ENCODE measurements around the gene ATF7IP2. TPM values are rescaled to one million over a fixed set of nuclear protein-coding genes. Genes with fewer than 3 reads are reported as not detected.

Gene ATF7IP2, protein sequence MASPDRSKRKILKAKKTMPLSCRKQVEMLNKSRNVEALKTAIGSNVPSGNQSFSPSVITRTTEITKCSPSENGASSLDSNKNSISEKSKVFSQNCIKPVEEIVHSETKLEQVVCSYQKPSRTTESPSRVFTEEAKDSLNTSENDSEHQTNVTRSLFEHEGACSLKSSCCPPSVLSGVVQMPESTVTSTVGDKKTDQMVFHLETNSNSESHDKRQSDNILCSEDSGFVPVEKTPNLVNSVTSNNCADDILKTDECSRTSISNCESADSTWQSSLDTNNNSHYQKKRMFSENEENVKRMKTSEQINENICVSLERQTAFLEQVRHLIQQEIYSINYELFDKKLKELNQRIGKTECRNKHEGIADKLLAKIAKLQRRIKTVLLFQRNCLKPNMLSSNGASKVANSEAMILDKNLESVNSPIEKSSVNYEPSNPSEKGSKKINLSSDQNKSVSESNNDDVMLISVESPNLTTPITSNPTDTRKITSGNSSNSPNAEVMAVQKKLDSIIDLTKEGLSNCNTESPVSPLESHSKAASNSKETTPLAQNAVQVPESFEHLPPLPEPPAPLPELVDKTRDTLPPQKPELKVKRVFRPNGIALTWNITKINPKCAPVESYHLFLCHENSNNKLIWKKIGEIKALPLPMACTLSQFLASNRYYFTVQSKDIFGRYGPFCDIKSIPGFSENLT
- total RNA-seq: 5.8 and 9.1 TPM in 2 replicates

DNA sequence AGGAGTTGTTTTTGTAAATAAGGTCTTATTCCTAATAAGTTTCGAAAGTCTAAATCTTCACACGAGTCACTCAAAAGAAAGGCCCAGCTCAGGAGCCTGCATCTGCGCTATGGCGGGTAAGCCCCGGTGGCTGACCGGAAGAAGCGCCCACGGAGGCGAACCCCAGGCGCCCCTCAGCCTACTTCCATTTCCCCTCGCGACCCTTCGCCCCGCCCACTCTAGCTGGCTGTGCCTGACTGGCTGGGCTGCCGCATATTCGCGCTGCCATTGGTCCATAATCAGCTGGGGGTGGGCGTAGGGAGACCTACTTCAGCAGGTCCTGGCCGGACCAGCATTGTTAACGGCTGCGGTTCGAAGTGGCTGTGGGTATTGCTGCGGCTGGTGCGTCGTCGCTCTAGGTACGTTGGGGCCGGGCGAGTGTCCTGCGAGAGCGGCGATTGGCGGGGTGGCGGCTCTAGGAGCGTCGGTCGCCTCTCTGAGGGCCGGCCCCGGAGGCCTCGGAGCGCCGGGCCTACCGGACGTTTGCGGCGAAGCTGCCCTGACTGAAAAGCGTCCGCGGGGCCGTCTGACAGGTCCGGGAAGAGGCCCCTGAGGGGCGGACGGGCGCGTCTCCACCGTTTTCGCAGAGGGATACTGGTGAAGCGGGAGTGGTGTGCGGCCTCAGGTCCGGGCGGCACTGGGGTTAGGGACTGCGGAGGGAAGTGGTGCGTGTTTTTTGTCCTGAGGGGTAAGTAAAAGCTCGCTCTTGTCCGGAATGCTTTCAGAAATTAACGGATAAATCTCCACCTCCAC lies at the start of gene ATF7IP2:
Gene ATF7IP2, plus strand, starts transcription at position 337 of the 792 bp plus-strand sequence. CDS start 44,560 bp downstream, outside the sequence.

Other genes starting within 250 kb of the ATF7IP2 start
- under 0.01 TPM in 1 of 2 replicates, not detected in the other for gene GRIN2A, start 203.6 kb upstream of the ATF7IP2 start, total RNA-seq
- 7.7 and 8.8 TPM in 2 replicates for gene EMP2, start 194.5 kb downstream of the ATF7IP2 start, total RNA-seq